PC-9 (cell line): ENCODE results near the gene NCAPG.

ENCODE experiments used
- CTCF ChIP-seq: fragments of 200-600 bp; sonication (generic); conservative IDR thresholded peaks from 2 replicates; pipeline ENCODE4 v1.6.1; 2017; ENCODE audit warnings: mixed run types, antibody characterized with exemption, mild to moderate bottlenecking, moderate library complexity
- EZH2 ChIP-seq: fragments of 200-600 bp; sonication (generic); IDR thresholded peaks from 2 replicates; pipeline ENCODE4 v1.8.0; 2017; ENCODE audit warnings: antibody characterized with exemption, low read depth

GRCh38 chr4:17766826-17767458, 43.8 kb upstream of the NCAPG start:
- TF ChIP-seq CTCF (no peak), EZH2 (no peak)
